H9 (cell line): ENCODE data around the gene GSAP. TPM values are rescaled to one million over a fixed set of nuclear protein-coding genes. Genes with fewer than 3 reads are reported as not detected.

Source experiments
- DNase-seq: peaks from one replicate; pipeline ENCODE4 v3.0.0-alpha.2; 2017
- H2AFZ ChIP-seq: one replicate; pipeline ENCODE4 v1.6.1; 2013; ENCODE audit warnings: mild to moderate bottlenecking, low read length, control low read depth, moderate library complexity
- H2AK5ac ChIP-seq: 2 replicates; pipeline ENCODE4 v1.6.1; 2013; ENCODE audit warnings: low read length, control low read depth, mixed read lengths; ENCODE audit not compliant: insufficient read length
- H2BK120ac ChIP-seq: one replicate; pipeline ENCODE4 v1.6.1; 2013; ENCODE audit warnings: low read depth, mild to moderate bottlenecking, low read length, control low read depth, inconsistent platforms; ENCODE audit not compliant: poor library complexity, severe bottlenecking
- H2BK12ac ChIP-seq: 2 replicates; pipeline ENCODE4 v1.6.1; 2013; ENCODE audit warnings: low read length, control low read depth, mixed read lengths, low read depth; ENCODE audit not compliant: insufficient read length
- H2BK15ac ChIP-seq: 2 replicates; pipeline ENCODE4 v1.6.1; 2013; ENCODE audit warnings: low read depth, low read length, control low read depth
- H2BK20ac ChIP-seq: one replicate; pipeline ENCODE4 v1.6.1; 2013; ENCODE audit warnings: low read depth, mild to moderate bottlenecking, low read length, control low read depth, inconsistent platforms; ENCODE audit not compliant: poor library complexity, severe bottlenecking
- H2BK5ac ChIP-seq: 2 replicates; pipeline ENCODE4 v1.6.1; 2013; ENCODE audit warnings: low read length, control low read depth, mixed read lengths; ENCODE audit not compliant: insufficient read length
- H3K14ac ChIP-seq: 2 replicates; pipeline ENCODE4 v1.6.1; 2013; ENCODE audit warnings: low read length, control low read depth; ENCODE audit not compliant: insufficient read depth
- H3K18ac ChIP-seq: 2 replicates; pipeline ENCODE4 v1.6.1; 2013; ENCODE audit warnings: low read depth, mild to moderate bottlenecking, mixed read lengths, low read length, control low read depth; ENCODE audit not compliant: insufficient read length
- H3K23ac ChIP-seq: 2 replicates; pipeline ENCODE4 v1.6.1; 2013; ENCODE audit warnings: low read length, control low read depth, mixed read lengths, low read depth; ENCODE audit not compliant: insufficient read length
- H3K23me2 ChIP-seq: 2 replicates; pipeline ENCODE4 v1.6.1; 2013; ENCODE audit warnings: low read depth, mild to moderate bottlenecking, mixed read lengths, low read length, control low read depth; ENCODE audit not compliant: insufficient read length, poor library complexity, severe bottlenecking
- H3K27ac ChIP-seq: 2 replicates; pipeline ENCODE4 v1.5.1; 2013; ENCODE audit warnings: low read length, control low read depth, mixed read lengths, low read depth; ENCODE audit not compliant: insufficient read length
- H3K27me3 ChIP-seq: 2 replicates; pipeline ENCODE4 v1.6.1; 2013; ENCODE audit warnings: low read length, control low read depth, inconsistent platforms; ENCODE audit not compliant: insufficient read depth
- H3K4ac ChIP-seq: 2 replicates; pipeline ENCODE4 v1.6.1; 2013; ENCODE audit warnings: low read depth, mild to moderate bottlenecking, control low read depth, inconsistent platforms, low read length, moderate library complexity
- H3K4me1 ChIP-seq: 2 replicates; pipeline ENCODE4 v1.6.1; 2013; ENCODE audit warnings: low read length, control low read depth, inconsistent platforms; ENCODE audit not compliant: insufficient read depth
- H3K4me2 ChIP-seq: 2 replicates; pipeline ENCODE4 v1.6.1; 2013; ENCODE audit warnings: low read length, control low read depth, mixed read lengths; ENCODE audit not compliant: insufficient read length, insufficient read depth
- H3K56ac ChIP-seq: 2 replicates; pipeline ENCODE4 v1.6.1; 2013; ENCODE audit warnings: low read depth, mild to moderate bottlenecking, mixed read lengths, low read length, control low read depth; ENCODE audit not compliant: insufficient read length
- H3K79me1 ChIP-seq: 2 replicates; pipeline ENCODE4 v1.6.1; 2013; ENCODE audit warnings: low read depth, mild to moderate bottlenecking, moderate library complexity, low read length, control low read depth, inconsistent platforms; ENCODE audit not compliant: insufficient read depth, poor library complexity, severe bottlenecking
- H3K79me2 ChIP-seq: 2 replicates; pipeline ENCODE4 v1.6.1; 2013; ENCODE audit warnings: low read length, control low read depth, inconsistent platforms; ENCODE audit not compliant: insufficient read depth
- H3K9ac ChIP-seq: 2 replicates; pipeline ENCODE4 v1.6.1; 2013; ENCODE audit warnings: low read length, control low read depth, mixed read lengths; ENCODE audit not compliant: insufficient read length; ENCODE audit errors: extremely low read depth
- H3K9me3 ChIP-seq: one replicate; pipeline ENCODE4 v1.6.1; 2013; ENCODE audit warnings: low read depth, low read length, inconsistent platforms; ENCODE audit not compliant: control insufficient read depth
- H3T11ph ChIP-seq: one replicate; pipeline ENCODE4 v1.6.1; 2013; ENCODE audit warnings: mild to moderate bottlenecking, low read length, control low read depth, inconsistent platforms
- H4K20me1 ChIP-seq: one replicate; pipeline ENCODE4 v1.6.1; 2013; ENCODE audit not compliant: control insufficient read depth, insufficient read length, insufficient read depth
- H4K5ac ChIP-seq: 2 replicates; pipeline ENCODE4 v1.6.1; 2013; ENCODE audit warnings: low read depth, mild to moderate bottlenecking, mixed read lengths, low read length, control low read depth; ENCODE audit not compliant: insufficient read length
- H4K8ac ChIP-seq: replicated peaks from 2 replicates; pipeline ENCODE4 v1.6.1; 2013; ENCODE audit warnings: low read length, control low read depth, mixed read lengths, low read depth; ENCODE audit not compliant: insufficient read length
- H4K91ac ChIP-seq: 2 replicates; pipeline ENCODE4 v1.6.1; 2013; ENCODE audit warnings: low read depth, mild to moderate bottlenecking, moderate library complexity, mixed read lengths, low read length, control low read depth; ENCODE audit not compliant: insufficient read length
- H3K27ac Mint-ChIP-seq, 3 experiments: 2 replicates in 2 of 3; 3 replicates in 1 of 3; pipeline ENCODE4 v1.8.0; 2020 to 2021; ENCODE audit warnings: mixed read lengths in 3 of 3, mild to moderate bottlenecking in 1 of 3, moderate library complexity in 1 of 3
- H3K27me3 Mint-ChIP-seq: 2 replicates; pipeline ENCODE4 v1.8.0; 2021; ENCODE audit warnings: low read depth, mild to moderate bottlenecking, moderate library complexity, mixed read lengths
- H3K36me3 Mint-ChIP-seq, 3 experiments: 2 replicates in 2 of 3; 3 replicates in 1 of 3; pipeline ENCODE4 v1.8.0; 2020 to 2021; ENCODE audit warnings: low read depth in 3 of 3, mixed read lengths in 3 of 3; ENCODE audit not compliant: insufficient read depth in 1 of 3
- H3K4me1 Mint-ChIP-seq, 2 experiments: 2 replicates each; pipeline ENCODE4 v1.8.0; 2020; ENCODE audit warnings: mixed read lengths in 2 of 2
- H3K4me3 Mint-ChIP-seq, 2 experiments: 2 replicates in 1 of 2; 3 replicates in 1 of 2; pipeline ENCODE4 v1.8.0; 2020 to 2021; ENCODE audit warnings: mild to moderate bottlenecking in 2 of 2, mixed read lengths in 2 of 2, moderate library complexity in 1 of 2
- H3K9me3 Mint-ChIP-seq, 2 experiments: 2 replicates in 1 of 2; 3 replicates in 1 of 2; pipeline ENCODE4 v1.8.0; 2020; ENCODE audit warnings: mild to moderate bottlenecking in 2 of 2, mixed read lengths in 2 of 2, moderate library complexity in 1 of 2
- WGBS: extraction: QIAGEN DNeasy Blood & Tissue Kit; methylation state at CpG from one replicate; pipeline ENCODE4 v1.1.7; 2013; ENCODE audit warnings: missing lambda C conversion rate, low lambda C conversion rate, mixed read lengths; ENCODE audit not compliant: insufficient read length; ENCODE audit errors: extremely low coverage; 5-methylcytosine and 5-hydroxymethylcytosine counted together
- total RNA-seq: library from RNA; stranded (reverse); gene quantifications from 2 replicates; pipeline ENCODE4 v1.2.1, GENCODE V29; 2021
- TF ChIP-seq, protein P1 (sequence below): fragments of 200-600 bp; sonication (generic); conservative IDR thresholded peaks from 3 replicates; pipeline ENCODE4 v1.8.0; 2021; ENCODE audit warnings: antibody characterized with exemption, mild to moderate bottlenecking

GSAP gene
- total RNA-seq, 1 experiment from 2014 or later = 1.9 TPM

DNA sequence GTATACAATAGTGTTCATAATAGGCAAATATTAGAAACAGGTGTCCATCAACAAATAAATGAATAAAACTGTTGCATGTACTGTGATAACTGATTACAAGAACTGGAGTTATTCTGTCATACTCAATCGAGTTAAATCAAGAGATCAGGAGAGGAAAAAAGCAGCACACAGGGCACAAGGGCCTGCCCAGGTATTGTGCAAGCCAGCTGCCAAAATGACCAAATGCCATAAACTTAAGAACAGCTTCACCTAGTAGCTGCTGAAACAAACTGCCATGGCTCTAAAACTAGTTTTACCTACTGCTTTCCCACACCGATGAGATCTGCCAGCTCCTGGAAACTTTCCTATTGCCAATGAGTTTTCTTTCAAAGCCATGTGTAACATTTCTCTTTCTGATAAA is 12.2 kb downstream of the GSAP start:
- Histone ChIP-seq H3K14ac (no peak overlapping the region), H3K79me1 (no peaks in the 10 kb centered on the region), H3K9me3 (no peaks in the 10 kb centered on the region), H3K18ac (no peak overlapping the region), H4K20me1 (no peaks in the 10 kb centered on the region), H2BK5ac (no peak overlapping the region), H2BK12ac (no peak overlapping the region), H4K8ac (no peak overlapping the region), H2BK20ac (no peak overlapping the region), H3K23me2 (no peaks in the 10 kb centered on the region), H2BK15ac (no peak overlapping the region), H3K4ac (no peak overlapping the region), H3K27me3 (no peaks in the 10 kb centered on the region), H3K27ac (no peak overlapping the region), H4K91ac (no peak overlapping the region), H3K9ac (no peak overlapping the region), H2BK120ac (no peak overlapping the region), H3K23ac (no peak overlapping the region), H2AK5ac (no peak overlapping the region), H3K4me1 (peaks cover 3% of the 10 kb centered on the region), H3T11ph (no peak overlapping the region), H4K5ac (no peak overlapping the region), H2AFZ (no peak overlapping the region), H3K79me2 (no peaks in the 10 kb centered on the region), H3K56ac (no peak overlapping the region), H3K4me2 (no peak overlapping the region)
- Mint-ChIP-seq H3K9me3 (no peaks in the 10 kb centered on the region), H3K27me3 (no peaks in the 10 kb centered on the region), H3K36me3 (no peaks in the 10 kb centered on the region), H3K27ac (no peak overlapping the region), H3K4me3 (no peak overlapping the region), H3K4me1 (peaks cover 11 to 15% of the 10 kb centered on the region in 2 experiments)
- TF ChIP-seq, protein P1, sequence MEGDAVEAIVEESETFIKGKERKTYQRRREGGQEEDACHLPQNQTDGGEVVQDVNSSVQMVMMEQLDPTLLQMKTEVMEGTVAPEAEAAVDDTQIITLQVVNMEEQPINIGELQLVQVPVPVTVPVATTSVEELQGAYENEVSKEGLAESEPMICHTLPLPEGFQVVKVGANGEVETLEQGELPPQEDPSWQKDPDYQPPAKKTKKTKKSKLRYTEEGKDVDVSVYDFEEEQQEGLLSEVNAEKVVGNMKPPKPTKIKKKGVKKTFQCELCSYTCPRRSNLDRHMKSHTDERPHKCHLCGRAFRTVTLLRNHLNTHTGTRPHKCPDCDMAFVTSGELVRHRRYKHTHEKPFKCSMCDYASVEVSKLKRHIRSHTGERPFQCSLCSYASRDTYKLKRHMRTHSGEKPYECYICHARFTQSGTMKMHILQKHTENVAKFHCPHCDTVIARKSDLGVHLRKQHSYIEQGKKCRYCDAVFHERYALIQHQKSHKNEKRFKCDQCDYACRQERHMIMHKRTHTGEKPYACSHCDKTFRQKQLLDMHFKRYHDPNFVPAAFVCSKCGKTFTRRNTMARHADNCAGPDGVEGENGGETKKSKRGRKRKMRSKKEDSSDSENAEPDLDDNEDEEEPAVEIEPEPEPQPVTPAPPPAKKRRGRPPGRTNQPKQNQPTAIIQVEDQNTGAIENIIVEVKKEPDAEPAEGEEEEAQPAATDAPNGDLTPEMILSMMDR = no peak
- WGBS = no CpG with 5 or more reads among the region's 2 CpGs
- no peak for DNase-seq
